Left renal cortex interstitium (tissue), 4 donors: ENCODE results near the gene TRUB1. TPM values are rescaled to one million over a fixed set of nuclear protein-coding genes. Genes with fewer than 3 reads are reported as not detected.
"Not testable (repeated sequence)": the region's sequence is repeated elsewhere in the genome, so short reads cannot be mapped to it uniquely, and the experiment has no call there.

Source experiments
- DNase-seq, 4 donors: peaks; one replicate each; pipeline ENCODE4 v3.0.0-alpha.2; 2013; ENCODE audit warnings: low read depth in 4 of 4, low spot score in 2 of 4, missing footprints in 1 of 4
- polyA plus RNA-seq, 4 donors: library from polyadenylated mRNA; unstranded; fragments of 120-200 nt; gene quantifications; one replicate each; pipeline ENCODE4 v1.2.1, GENCODE V29; 2013; ENCODE audit not compliant: insufficient read length in 4 of 4

TRUB1 gene
- polyA plus RNA-seq, 4 donors, result 34.1 to 40.7 (median 39.2) TPM

GRCh38 chr10:114923551-114923950 is 14.4 kb upstream of the TRUB1 start:
- DNase-seq, result no peak

GRCh38 chr10:114925587-114926586 is 12.1 kb upstream of the TRUB1 start:
- DNase-seq, result no peak

GRCh38 chr10:114928818-114929217 is 9.2 kb upstream of the TRUB1 start:
- DNase-seq, result no peak

GRCh38 chr10:114930320-114930719 is 7.7 kb upstream of the TRUB1 start:
- no peak for DNase-seq

GRCh38 chr10:114931072-114931679 is 6.8 kb upstream of the TRUB1 start:
- DNase-seq, result no peak

GRCh38 chr10:114932225-114932624 is 5.8 kb upstream of the TRUB1 start:
- no peak for DNase-seq

- DNase-seq, result no peak
Measured at GRCh38 chr10:114932945-114933344, 5.0 kb upstream of the TRUB1 start.

- DNase-seq, result no peak
Measured at GRCh38 chr10:114933588-114933987, 4.4 kb upstream of the TRUB1 start.

- DNase-seq, result not testable (repeated sequence)
Measured at GRCh38 chr10:114933995-114934394, 4.0 kb upstream of the TRUB1 start.

GRCh38 chr10:114938856-114939193 is 830 bp downstream of the TRUB1 start:
- DNase-seq, result no peak

GRCh38 chr10:114940735-114941134 is 2.7 kb downstream of the TRUB1 start:
- no peak for DNase-seq

- DNase-seq, result no peak
Measured at GRCh38 chr10:114943000-114943399, 5.0 kb downstream of the TRUB1 start.

- DNase-seq, result no peak
Measured at GRCh38 chr10:114953047-114953446, 15.1 kb downstream of the TRUB1 start.

GRCh38 chr10:114955984-114956383 is 18.0 kb downstream of the TRUB1 start:
- DNase-seq, result no peak

- DNase-seq, result no peak
Measured at GRCh38 chr10:114956466-114956865, 18.5 kb downstream of the TRUB1 start.

GRCh38 chr10:114957122-114957521 is 19.1 kb downstream of the TRUB1 start:
- no peak for DNase-seq

- DNase-seq, result no peak
Measured at GRCh38 chr10:114957673-114958072, 19.7 kb downstream of the TRUB1 start.

- DNase-seq, result no peak
Measured at GRCh38 chr10:114962441-114962840, 24.4 kb downstream of the TRUB1 start.

- DNase-seq, result no peak
Measured at GRCh38 chr10:114963908-114964307, 25.9 kb downstream of the TRUB1 start.

GRCh38 chr10:114967071-114967470 is 29.1 kb downstream of the TRUB1 start:
- DNase-seq, result no peak

GRCh38 chr10:114970515-114970914 is 32.5 kb downstream of the TRUB1 start:
- DNase-seq, result no peak

GRCh38 chr10:114973306-114973705 is 35.3 kb downstream of the TRUB1 start:
- no peak for DNase-seq
